HG02610 (cell line): Measurements from ENCODE around the gene ITIH1.

Source experiments
- ATAC-seq: cut with Tn5 transposase; IDR thresholded peaks from one replicate; pipeline ENCODE4 v1.9.1; 2021; ENCODE audit warnings: mild to moderate bottlenecking, moderate library complexity; ENCODE audit not compliant: unreplicated experiment

Gene ITIH1

DNA sequence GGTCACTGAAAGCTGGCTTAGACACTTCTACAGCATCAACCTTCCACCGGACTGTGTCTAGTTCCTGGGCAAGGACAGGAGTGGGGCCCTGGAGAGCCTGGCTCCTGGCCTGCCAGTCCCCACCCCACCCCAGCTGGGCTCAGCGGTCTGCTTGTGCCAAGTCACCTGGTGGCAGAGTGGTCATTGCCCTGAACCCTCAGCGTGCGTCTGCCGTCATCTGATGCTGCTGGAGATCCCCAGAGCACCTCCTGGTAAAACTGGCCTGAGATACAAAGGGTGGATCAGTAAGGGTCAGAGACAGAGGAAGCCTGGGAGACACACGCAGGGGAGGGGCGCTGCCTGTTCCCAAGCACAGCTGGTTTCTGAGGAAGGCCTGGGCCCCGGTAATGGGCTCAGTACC lies 36.4 kb downstream of the ITIH1 start:
- no peak for ATAC-seq

DNA sequence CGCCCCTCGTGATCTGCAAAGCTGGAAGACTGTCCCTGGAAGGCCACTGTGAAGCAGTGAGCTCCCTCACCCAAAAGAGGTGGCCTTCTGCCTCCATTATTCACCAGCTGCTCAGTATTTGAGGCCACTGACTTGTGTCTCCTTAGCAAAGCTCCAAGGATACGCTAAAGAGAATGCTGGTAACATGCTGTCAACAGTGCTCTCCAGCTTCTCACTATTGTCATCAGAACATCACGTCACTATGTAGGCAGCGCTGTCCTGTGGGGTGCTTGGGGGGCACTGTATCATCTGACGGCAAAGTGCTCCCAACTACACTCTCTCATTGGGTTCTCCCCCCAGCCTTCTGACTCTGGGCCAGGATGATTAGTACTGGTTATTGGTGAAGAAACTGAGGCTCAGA lies 38.8 kb downstream of the ITIH1 start:
- ATAC-seq = no peak

DNA sequence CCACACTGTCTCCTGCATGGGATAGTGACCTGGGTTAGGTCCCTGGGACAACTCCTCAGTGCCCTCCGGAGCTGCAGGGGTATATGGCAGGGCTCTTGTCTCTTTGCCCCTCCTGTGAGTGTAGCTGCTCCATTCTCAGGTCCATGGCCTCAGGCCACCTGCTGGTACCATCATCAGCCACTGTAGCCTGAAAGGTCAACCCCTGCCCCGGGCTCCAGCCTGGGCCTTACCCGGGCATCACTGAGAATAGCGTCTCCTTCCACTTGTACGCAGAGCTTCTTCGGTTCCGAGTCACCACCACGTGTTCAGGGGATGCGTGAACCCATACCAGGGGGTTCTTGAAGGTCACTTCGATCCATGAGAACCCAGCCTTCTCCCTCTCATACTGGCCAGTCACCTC lies 39.3 kb downstream of the ITIH1 start:
- no peak for ATAC-seq

DNA sequence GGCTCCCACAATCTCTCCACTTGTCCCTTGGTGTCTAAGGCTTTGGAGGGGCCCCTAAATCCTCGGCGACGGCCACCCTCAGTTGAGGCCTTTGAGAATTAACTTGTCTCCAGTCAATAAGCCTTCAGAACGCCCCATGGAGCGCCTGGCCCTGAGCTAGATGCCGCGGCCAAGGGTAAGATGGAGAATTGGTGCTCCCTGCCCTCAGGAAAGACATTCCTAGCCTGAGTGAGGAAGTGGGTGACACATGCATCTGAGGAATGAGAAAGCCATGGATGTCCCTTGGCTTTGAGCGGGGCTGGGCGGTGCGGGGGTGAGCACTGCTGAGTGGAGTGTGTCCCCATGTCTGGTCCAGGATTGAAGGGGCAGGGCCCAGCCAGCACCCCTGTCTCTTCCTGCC lies 39.8 kb downstream of the ITIH1 start:
- ATAC-seq = no peak

DNA sequence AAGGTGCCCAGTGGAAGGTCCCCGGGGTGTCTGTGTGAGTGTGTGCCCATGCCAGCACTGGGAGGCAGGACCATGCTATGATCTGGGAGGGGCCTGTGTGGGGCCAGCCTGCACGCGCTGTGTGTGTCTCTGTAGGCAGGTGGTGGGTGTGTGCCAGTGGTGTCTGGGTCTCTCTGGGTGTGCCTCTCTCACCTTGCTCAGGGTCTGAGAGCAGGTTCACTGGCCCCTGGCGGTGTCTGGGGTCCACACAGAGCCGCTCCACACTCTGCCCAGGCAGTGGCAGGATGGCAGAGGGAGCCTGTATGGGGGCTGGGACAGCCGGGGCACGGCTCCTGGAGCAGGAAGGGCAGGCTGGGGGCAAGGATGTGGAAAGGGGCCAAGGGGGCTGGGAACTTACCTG lies 40.5 kb downstream of the ITIH1 start:
- no peak for ATAC-seq

DNA sequence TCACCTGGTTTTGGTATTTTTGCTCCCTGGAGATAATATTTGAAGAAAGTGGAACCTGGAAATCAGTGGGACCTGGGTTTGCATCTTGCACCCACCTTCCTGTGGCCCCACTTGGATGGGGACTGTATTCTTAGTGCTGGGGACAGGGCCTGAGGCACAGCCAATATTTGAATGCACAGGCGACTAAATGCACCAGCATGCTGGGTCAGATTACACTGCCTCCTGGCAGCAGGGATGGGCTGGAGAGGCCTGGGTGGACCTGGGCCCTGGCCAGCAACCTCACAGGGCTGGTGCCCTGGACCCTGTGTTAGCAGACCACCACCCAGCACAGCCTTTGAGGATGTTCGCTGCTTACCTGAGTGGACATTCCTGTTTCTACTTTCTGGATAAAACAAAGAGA lies 42.5 kb downstream of the ITIH1 start:
- ATAC-seq = no peak

DNA sequence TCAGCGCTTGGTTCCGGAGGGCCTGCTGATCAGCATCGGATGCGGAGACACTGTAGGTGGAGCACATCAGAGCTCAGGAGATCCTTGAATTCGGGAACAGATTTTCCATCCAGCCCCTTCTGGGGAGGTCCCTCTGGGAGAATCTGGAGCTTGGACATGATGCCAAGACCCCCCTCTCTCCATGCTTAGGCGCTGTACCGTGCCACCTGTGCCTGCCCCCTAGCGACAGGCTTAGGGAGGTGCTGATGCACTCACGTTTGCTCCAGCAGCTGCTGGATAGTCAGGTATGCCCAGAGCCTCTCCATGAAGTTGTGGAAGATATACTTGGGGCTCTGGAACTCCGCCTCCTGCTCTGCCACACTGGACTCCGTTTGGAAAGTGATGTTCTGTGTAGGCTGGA lies 43.3 kb downstream of the ITIH1 start:
- no peak for ATAC-seq

DNA sequence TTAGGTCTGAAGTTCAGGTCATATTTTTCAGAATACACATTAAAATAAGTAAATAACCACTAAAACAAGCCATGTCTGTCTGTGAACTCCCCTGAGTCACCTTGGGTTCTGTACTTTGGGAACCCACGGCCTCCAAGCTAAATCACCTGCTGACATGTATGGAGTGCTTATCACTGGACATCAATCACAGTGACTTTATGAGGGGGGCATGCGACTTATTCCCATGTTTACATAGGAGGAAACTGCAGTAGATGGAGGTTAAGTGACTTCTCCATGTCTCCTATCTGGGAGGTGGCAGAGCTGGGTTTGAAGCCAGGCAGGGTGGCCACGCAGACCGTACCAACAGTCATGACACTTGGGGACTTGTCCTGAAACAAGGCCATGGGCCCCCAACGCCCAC lies 45.0 kb downstream of the ITIH1 start:
- no peak for ATAC-seq

DNA sequence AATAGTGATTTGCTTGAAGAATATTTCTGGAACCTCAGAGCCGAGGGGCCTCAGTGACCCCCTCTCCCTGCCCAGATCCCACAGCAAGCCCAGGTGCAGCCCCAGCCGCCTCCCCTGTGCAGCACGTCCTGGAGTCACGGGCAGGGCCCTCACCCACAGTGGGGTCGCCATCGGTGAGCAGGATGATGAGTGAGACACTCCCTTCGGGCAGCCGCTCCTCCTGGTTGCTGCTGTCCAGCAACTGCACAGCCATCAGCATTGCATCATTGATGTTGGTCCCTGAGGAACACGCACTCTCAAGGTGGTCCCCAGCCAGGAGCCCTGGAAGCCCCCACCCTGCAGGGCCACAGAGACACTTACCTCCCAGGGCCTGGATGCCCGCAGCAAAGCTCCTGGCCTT lies 46.6 kb downstream of the ITIH1 start:
- no peak for ATAC-seq

DNA sequence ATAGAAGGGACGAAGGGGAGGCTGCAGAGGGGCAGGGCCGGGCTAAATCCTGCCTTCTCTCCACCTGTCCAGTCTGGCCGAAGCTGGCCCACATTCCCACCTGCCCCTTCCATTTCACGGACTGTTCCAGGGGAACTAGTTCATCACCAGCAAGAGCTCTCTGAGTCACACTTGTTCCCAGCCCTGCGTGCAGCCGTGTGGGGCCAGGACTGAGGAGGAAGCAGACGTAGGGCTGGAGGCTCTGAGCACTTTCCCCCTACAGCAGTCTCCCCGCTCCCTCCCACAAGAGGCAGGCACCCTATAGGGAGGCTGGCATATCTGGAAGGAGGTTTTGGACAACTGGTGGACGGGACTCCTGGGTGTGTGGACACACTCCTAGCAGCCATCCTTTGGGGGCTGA lies 50.0 kb downstream of the ITIH1 start:
- no peak for ATAC-seq

DNA sequence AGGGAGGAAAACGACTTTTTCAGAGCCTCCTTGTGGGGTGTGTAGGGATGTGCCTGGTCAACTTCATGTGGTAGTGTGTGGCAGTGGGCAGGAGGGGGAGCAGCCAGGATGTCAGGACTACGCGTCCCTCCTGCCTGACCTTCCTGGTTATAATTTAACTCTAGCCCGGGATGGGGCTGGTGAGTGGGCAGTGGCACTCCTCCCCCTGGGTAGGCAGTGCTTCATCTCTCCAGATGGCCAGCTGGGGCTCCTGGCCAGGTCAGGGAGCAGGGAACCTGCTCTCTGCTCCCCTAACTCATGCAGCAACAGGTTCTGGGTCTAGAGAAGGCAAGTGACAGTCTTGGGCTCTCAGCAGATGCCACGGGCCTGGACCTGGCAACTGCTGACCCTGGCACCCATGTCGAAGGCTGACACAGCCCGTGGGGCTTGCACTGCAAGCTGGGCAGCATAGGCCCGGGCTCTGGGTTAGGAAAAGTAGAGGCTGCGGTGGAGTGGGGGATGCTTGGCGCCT lies 50.5 kb downstream of the ITIH1 start:
- ATAC-seq = no peak

DNA sequence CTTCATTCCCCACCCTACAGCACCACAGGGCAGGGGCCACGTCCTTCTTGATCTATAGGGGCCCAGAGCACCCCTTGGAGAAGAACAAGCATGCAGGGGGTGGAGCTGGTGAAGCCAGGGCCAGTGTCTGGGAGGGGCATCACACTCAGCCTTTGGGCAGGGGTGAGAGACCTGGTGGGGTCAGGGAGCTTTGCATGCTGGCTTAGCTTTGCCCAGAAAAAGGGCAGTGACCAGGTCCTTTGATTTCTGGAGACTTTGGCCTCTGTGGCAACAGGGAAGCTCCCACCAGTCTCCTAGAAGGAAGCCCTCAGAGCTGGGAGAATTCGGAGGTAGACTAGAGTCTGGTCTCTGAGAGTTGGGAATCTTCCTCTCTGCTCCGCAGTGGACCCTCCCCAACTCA lies 52.1 kb downstream of the ITIH1 start:
- ATAC-seq = no peak

DNA sequence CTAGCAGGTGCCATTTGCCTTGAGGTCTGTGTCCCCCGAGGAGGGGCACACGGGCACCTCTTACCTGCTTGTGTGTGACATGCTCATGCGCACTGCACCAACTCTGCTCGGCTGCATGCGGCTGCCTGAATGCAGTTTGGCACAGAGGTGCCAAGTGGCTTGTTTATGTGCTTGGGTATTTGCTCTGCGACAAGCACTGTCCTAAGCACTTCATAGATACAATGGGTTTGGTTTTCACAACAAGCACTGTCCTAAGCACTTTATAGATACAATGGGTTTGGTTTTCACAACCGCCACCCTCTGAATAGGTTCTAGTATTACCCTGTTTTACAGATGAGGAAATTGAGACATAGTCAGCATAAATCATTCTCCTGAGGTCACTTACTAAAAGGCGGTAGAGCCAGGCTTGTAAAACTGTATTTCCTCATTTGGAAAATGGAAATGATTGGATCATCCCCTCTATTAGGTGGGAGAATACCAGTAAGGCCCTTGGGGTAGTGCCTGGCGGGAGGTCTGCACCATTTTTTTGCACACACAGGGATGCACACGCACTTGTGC lies 52.6 kb downstream of the ITIH1 start:
- no peak for ATAC-seq

DNA sequence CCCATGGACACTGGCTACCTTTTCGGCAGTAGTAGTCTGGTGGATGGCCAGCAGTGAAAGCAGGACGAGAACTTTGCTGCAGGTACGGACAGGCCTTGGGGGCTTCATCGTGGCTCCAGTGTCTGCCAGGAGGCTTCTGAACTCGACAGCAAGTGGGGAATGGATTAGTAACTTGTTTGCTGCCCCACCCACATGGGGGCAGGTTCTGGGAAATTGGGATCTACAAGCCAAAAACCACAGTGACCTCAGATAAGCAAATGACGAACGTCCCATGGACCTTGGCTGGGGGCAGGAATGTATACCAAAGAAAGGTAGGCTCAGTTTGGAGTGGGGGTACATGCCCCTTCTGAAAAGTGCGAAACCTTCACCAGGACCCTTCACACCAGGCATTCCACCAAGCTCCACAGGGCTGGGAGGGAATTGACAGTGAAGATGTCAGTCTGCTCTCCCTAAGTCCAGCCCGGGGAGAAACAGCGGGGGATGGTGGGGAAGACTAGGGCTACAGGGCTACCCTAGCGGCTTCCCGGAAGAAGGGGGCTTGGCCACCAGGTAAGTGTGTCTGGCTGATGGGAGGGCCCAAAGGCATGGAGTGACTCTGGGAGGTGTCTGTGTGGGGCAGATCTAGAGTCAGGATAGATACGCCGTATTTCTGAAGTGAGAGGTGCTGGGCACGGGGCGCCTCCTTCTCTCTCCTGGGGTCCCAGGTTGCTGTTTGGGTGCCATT lies 53.3 kb downstream of the ITIH1 start, which contains the start of gene ITIH4:
TSS of gene ITIH4 (minus strand) at position 138 of the 724 bp plus-strand sequence. CDS start at position 108, 30 bp downstream.
- ATAC-seq = no peak

DNA sequence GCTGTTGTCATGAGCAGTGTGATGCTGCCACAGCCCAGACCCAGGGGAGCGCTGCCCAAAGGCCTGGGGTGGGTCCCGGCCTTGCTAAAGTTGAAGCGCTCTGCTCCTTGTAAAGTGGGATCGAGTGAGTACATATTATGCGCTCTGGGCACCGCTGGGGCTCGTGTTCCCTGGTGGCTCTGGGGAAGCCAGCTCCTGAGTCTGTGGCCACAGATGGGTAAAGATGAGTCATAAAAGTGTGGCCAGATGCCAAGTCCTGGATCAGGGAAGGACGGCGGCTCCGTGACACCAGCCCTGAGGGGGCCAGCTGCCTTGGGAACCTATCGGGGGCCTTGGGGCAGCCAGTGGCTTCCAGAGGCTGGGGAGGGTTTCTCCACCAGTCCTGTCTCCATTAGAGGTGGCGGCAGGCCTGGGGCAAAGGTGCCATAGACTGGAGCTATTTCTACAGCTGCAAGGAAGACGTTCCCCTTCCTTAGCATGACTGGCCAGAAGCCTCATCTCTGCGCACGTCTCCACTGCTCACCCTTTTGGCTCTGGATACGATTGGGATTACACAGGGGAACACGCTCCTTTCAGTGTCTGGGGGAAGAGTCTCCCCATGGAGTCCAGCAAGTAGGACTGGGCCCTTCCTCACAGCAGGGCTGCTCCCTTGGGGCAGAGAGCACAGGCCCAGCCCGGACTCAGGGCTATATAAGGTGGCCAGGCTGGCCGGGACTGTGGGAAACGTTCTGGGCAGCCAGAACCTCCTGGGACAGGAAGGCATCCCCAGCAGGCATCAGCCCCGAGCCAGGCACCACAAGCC lies 54.3 kb downstream of the ITIH1 start:
- no peak for ATAC-seq

DNA sequence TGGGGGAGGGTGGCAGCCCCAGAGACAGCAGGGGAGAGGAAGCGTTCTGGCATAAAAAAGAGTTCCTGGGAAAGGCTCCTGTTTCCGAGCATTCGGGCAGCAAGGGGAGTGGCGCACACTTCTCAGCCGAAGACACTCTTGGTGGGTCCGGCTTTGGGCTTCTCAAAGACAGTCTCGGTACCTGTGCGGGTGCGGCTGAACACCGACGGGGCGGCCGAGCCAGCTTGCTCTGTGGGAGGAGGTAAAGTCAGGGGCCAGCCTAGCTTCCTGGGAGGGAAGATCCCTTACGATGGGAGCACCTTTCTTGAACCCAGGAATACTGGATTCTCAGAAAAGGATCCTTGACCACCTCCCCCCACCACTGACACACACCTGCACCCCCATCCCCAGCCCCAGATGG lies 55.8 kb downstream of the ITIH1 start:
- no peak for ATAC-seq

DNA sequence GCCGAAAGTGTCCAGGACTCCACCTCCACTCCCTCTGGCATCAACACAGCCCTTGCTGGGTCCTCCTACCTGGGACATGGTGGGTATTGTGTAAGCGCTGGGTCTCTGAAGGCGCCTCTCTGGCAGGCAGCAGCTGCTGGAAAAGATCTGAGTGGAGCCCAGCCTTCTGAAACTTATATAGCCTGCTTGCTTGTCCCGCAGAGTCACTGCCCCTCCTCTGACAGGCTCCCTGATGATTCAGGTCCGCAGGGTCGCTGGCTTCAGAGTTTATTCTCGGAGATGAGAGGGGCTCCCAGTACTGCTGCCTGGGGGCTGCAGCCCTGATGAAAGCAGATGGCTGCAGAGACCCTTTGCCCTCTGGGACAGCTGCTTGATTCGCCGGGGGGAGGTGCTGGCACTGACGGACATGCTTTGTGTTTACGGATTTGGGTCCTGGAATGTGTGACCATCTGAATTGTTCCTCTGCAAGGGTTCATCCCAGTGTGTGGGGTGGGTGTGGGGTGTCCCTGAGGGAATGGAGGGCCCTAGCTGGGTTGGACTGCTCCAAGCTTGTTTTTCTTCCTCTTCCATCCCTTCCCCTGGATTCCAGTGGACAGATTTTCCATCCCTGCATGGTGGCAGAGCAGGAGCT lies 57.6 kb downstream of the ITIH1 start, which contains the start of gene MUSTN1:
TSS of gene MUSTN1 (minus strand) at position 149 of the 631 bp plus-strand sequence. CDS start at position 78, 71 bp downstream.
- no peak for ATAC-seq

DNA sequence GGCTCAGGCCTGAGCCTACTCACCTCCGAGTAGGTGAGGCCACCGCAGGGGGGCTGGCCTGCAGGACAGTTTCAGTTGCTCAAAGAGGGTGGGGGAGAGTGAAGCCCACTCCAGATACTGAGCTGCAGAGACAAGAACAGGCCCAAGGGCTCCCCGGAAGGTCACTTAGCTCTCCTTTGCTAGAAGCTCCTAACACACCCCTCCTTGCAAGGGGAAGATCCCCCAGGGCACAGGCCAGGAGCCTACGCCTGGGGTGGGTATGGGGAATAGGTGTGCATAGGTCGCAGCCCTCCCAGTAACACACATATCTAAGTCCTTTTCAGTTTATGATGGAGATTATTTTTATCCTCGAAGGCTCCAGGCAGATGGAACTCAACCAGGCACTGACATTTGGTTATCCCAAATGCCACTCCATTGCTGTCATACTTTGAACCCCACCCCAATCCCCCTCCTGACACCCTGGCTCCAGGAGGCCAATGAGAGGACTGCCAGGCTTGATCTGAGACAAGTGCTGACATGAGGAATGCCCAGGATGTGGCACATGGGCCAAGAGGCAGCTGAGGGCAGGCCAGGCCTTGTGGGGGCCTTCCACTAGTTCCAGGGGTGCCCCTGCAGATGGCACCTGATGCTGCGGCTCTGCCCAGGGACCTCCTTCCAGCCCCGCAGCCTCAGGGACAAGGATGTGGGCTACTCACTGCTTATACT lies 58.5 kb downstream of the ITIH1 start:
- ATAC-seq = no peak

DNA sequence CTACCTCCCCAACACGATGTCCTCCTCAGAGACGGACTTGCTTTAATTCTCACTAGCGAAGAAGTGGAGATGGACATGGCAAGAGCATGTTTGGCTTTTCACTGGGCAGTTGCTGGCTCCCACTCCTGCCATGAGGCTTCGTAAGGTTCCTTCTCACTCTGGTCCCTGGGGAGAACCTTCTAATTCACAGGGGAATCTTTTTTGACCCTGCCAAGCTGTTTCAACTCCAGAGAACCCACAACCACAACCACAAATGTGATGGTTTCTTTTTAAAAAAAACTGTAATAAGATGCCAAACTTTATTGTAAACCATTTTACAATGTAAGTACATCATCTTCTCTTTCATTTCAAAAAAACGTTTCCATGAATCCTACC lies 59.1 kb downstream of the ITIH1 start:
- ATAC-seq = no peak

DNA sequence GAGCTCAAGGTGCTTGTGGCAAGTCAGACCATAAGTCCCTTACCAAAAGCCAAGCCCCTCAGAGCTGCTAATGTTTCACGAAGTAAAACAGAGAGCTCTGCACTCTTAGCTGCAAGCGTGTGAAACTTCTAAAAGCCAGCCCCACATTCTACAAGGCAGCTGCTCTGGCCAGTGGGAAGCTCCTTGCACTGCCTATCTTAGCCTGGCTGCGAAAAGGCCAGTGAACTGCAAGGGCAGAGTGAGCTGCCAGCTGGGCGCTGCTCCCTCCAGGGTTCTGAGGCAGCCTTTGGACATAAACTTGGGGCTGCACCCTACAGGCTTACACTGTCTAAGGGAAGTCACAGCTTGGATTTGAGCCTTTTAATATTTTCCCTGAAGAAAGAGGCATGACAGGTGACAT lies 59.6 kb downstream of the ITIH1 start:
- no peak for ATAC-seq
